Measurements from ENCODE around the gene HDGFL1. TPM values are rescaled to one million over a fixed set of nuclear protein-coding genes. Genes with fewer than 3 reads are reported as not detected.

Gene HDGFL1
- polyA plus RNA-seq, 3 donors = not detected

DNA sequence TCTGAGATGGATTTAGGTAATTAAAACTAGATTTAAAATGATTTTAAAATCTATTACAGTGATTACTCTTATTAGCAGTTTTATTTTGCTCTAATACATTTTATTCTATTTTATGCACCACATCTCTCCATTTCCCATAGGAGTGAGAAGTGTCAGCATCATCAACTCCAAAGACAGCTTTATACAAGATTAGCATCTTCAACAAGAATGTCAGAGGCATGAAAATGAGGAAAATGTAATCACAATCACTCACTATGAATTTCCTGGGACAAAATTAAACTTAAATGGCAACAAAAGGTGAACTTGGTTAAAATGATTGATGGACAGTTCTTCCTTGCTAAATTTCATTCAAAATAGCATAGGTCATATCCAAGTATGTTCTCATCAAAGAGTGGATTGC lies 19.8 kb downstream of the HDGFL1 start:
- no peak for DNase-seq (ENCODE audit: low read depth in 3 of 3, low spot score in 2 of 3)

DNA sequence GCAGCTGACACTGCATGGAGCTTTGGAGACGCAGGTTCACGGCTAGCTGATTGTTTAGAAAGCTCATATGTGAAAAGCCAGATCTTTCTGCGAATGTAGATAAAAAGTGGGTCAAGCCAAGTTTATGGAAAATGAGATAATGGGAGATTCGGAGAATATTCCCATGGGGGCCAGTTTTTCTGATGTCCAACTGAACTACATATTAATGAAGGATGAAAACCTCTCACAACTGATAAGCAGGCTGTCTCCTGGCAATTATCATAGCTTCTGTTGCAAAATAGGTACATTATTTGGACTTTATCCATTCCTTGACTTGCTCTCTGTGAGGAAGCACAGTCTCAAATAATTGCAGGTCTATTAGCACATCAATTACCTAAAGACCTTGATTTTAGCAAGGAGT lies 21.1 kb downstream of the HDGFL1 start:
- no peak for DNase-seq (ENCODE audit: low read depth in 3 of 3, low spot score in 2 of 3)

DNA sequence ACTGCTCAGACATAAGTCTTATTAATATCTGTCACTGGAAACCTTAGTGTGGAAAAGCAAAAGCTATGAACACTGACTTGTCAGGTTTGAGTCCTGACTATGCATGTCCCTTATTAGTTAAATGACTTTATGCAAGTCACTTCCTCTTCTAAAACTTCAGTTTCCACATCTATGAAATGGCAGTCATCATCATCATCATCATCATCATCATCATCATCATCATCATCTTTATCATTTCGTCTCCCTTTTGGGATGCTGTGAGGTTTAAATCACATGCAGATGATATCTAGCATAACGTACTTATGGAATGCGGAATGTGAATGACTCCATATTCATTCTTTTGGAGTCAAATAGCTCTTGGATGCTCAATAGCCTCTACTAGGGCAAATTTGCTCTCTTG lies 24.5 kb downstream of the HDGFL1 start:
- DNase-seq (ENCODE audit: low read depth in 3 of 3, low spot score in 2 of 3) = no peak

DNA sequence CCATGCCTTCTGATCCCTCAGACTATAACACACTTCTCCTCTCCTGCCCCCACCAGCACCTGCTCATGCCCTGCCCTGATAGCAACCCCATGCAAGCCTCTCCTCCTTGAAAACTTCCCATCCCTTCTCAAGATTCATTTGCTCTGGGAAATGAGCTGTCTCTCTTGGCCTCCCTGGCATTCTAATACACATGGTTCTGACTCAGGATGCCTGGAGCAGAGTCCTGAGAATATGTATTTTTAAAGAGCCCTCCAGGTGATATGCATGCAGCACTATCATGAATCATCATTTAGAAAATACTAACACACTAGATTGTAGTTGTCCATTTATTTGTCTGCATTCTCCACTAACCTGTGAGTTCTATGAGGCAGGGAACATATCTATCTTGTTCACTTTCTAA lies 26.6 kb downstream of the HDGFL1 start:
- no peak for DNase-seq (ENCODE audit: low read depth in 3 of 3, low spot score in 2 of 3)

DNA sequence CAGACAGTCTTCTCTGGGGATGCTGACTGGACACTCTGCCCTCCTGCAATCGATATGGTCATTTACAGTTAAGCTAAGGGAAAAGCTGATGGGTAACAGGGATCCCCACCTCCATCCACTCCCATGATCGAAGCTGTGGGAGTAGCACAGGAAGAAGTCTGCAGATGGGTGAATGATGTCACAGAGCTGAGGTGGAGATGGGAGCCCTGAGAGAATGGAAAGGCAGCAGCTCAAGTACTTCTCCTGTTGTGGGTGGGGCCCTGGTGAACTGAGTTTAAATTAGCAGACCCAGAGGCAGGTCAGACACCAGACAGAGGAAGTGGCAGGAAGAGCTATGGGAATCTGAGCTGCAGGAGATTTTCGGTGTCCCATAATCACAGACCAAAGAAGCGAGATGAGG lies 29.0 kb downstream of the HDGFL1 start:
- DNase-seq (ENCODE audit: low read depth in 3 of 3, low spot score in 2 of 3) = no peak

DNA sequence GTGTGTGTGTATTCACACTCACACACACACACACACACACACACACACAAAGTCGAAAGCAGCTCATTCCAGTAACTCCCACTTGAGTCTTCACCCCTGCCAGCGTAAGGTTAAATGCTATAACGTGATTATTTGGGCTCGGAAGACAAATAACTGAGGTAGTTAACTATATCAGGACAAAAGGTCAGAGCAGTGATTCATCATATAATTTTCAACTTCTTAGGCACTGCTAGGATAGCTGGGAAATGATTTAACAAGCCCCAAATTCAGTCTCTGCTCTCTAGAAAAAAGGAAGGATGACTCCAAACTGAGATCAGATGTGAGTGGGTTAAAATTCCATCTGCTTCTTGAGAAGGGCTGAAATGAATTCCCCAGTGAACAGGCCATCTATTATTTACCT lies 30.7 kb downstream of the HDGFL1 start:
- DNase-seq (ENCODE audit: low read depth in 3 of 3, low spot score in 2 of 3) = no peak

DNA sequence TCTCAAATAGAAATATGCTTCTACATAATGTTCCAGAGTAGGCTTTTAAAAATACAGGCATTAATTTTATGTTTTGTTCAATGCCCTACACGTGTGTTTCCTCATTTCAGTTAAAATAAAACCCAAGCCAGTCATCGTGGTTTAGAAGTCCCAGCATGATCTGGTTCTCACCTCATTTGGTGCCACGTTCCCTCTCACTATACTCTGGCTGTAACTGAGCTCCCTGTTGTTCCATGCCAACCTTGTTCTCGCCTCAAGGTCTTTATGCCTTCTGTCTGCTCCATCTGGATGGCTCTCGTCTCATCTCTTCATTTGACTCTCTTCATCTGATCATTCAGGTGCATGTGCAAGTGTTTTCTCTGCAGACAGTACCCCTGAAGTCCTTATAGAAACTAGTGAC lies 32.6 kb downstream of the HDGFL1 start:
- DNase-seq (ENCODE audit: low read depth in 3 of 3, low spot score in 2 of 3) = no peak

DNA sequence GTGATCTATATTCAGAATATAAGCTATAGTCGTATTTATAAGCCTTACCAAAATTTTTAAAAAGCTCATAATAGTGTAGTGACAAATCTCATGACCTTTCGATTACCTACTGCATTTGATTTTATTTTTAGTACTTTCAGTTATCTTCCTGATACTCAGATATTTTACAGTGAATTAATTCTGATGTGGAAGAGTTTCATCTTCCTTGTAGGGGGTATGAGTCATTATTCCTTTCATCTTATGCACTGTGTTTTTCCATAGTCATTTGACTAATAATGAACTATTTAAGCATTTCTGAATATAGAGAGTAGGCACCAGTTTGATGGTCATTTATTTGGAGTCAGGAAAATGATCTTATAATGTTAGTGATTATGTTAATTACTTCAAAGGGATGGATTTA lies 36.4 kb downstream of the HDGFL1 start:
- DNase-seq (ENCODE audit: low read depth in 3 of 3, low spot score in 2 of 3) = no peak

DNA sequence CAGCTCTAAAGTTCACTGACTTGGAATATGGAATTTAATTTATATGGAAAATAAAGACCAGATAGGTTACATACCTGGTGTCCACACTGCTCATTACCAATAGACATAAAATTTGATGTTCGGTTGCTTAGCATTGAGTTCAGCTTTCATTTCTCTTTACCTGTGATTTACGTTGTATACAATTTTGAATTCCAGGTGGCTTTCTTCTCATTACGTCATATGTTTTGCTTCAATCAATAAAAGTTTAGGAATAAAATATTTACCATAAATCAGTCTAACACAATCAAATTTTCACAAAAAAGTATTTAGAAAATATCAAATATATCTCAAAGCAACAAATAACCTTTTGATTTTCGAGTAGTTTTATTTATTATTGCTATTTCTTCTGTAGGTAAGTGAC lies 40.8 kb downstream of the HDGFL1 start:
- DNase-seq (ENCODE audit: low read depth in 3 of 3, low spot score in 2 of 3) = no peak

DNA sequence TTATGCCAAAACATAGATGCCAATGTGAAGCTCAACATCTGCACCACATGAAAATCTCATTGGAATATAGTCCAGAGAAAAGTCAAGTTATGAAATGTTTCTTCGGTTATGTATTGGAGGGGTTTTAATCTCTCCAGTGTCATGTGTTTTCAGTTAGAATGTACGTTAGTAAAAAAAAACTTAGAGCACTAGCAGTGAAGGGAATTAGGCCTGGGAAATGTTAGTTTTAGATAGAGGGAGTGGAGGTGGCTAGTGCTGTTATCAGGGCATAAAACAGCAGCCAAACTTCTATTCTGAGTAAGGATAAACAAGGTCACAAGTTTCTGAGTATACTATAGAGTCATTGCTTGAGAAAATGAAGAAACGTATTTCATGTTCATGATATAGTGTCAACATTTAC lies 42.9 kb downstream of the HDGFL1 start:
- DNase-seq (ENCODE audit: low read depth in 3 of 3, low spot score in 2 of 3) = no peak

DNA sequence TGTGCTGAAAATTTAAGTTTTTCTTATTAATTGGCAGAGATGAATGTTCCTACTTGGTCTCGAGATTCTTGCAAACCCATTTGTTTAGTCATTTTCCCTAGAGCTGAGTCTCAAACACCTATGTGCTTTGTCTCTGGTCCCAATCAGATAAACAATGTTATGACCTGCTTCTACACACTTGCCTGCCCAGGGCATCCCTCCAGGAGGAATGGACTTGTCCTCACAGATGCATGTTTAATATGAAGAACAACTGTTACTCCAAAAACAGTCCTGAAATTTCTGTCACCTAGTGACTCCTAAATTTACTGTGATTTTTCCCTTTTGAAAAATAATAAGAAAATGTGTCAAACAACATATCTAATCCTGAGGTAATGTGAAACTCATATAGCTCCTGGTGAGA lies 43.7 kb downstream of the HDGFL1 start:
- no peak for DNase-seq (ENCODE audit: low read depth in 3 of 3, low spot score in 2 of 3)

DNA sequence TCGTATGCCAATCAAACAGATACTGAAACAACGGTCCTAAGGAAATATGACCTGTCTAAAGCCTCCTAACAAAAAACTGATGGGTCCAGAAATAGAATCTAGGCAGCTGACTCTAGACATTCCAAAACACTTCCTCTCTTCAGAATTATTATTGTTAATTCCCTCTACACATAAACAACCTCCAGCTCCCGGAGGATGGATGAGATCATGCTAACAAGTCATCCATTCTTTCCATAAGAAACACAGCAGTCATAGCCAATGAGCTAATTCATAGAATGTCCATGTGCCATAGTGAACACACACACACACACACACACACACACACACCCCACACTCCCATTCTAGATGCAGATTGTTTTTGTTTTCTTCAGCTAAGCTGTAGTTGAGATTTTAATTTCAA lies 44.3 kb downstream of the HDGFL1 start:
- DNase-seq (ENCODE audit: low read depth in 3 of 3, low spot score in 2 of 3) = no peak

DNA sequence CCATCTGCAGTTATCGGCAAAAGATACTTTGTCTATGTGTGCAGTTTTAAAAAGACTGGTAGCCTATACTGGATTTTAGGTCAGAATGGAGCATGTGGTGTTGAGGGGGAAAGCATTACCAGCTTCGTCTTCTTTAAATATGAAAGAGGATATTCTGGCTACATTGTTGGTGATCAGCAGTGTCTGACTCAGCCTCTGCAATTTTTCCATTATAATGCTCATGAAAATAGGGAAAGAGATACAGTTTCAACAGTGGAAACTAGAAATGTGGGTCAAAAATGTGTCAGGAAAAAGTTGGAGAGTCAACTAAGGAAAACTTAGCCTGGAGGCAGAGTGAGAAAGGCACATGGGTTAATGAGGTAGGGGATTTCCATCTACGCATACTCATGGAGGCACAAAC lies 45.2 kb downstream of the HDGFL1 start:
- DNase-seq (ENCODE audit: low read depth in 3 of 3, low spot score in 2 of 3) = no peak

DNA sequence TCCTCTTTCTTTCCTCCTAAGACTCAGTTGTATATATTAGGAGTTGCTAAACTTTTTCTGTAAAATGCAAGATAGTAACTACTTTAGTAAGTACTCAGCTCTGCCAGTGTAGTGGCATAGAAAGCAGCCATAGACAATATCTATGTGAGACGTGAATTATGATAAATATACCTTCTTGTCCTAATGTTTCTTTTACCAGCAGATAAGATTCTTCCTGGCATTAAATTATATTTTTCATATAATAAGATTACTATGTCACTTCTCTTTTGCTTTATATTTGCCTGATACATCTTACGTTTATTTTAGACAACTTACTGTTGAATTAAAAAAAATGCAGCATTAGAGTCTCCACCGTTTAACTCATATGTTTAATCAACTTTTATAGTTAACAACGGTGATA lies 51.7 kb downstream of the HDGFL1 start:
- DNase-seq (ENCODE audit: low read depth in 3 of 3, low spot score in 2 of 3) = no peak

Measured in right renal cortex interstitium (tissue), 3 donors.